GM21360 (cell line): ENCODE measurements around the gene AFF4.
"Not testable (repeated sequence)": the region's sequence is repeated elsewhere in the genome, so short reads cannot be mapped to it uniquely, and the experiment has no call there.

Source experiments
- ATAC-seq: cut with Tn5 transposase; IDR thresholded peaks from one replicate; pipeline ENCODE4 v1.9.1; 2021; ENCODE audit warnings: mild to moderate bottlenecking, moderate library complexity; ENCODE audit not compliant: unreplicated experiment

Gene AFF4, protein sequence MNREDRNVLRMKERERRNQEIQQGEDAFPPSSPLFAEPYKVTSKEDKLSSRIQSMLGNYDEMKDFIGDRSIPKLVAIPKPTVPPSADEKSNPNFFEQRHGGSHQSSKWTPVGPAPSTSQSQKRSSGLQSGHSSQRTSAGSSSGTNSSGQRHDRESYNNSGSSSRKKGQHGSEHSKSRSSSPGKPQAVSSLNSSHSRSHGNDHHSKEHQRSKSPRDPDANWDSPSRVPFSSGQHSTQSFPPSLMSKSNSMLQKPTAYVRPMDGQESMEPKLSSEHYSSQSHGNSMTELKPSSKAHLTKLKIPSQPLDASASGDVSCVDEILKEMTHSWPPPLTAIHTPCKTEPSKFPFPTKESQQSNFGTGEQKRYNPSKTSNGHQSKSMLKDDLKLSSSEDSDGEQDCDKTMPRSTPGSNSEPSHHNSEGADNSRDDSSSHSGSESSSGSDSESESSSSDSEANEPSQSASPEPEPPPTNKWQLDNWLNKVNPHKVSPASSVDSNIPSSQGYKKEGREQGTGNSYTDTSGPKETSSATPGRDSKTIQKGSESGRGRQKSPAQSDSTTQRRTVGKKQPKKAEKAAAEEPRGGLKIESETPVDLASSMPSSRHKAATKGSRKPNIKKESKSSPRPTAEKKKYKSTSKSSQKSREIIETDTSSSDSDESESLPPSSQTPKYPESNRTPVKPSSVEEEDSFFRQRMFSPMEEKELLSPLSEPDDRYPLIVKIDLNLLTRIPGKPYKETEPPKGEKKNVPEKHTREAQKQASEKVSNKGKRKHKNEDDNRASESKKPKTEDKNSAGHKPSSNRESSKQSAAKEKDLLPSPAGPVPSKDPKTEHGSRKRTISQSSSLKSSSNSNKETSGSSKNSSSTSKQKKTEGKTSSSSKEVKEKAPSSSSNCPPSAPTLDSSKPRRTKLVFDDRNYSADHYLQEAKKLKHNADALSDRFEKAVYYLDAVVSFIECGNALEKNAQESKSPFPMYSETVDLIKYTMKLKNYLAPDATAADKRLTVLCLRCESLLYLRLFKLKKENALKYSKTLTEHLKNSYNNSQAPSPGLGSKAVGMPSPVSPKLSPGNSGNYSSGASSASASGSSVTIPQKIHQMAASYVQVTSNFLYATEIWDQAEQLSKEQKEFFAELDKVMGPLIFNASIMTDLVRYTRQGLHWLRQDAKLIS

DNA sequence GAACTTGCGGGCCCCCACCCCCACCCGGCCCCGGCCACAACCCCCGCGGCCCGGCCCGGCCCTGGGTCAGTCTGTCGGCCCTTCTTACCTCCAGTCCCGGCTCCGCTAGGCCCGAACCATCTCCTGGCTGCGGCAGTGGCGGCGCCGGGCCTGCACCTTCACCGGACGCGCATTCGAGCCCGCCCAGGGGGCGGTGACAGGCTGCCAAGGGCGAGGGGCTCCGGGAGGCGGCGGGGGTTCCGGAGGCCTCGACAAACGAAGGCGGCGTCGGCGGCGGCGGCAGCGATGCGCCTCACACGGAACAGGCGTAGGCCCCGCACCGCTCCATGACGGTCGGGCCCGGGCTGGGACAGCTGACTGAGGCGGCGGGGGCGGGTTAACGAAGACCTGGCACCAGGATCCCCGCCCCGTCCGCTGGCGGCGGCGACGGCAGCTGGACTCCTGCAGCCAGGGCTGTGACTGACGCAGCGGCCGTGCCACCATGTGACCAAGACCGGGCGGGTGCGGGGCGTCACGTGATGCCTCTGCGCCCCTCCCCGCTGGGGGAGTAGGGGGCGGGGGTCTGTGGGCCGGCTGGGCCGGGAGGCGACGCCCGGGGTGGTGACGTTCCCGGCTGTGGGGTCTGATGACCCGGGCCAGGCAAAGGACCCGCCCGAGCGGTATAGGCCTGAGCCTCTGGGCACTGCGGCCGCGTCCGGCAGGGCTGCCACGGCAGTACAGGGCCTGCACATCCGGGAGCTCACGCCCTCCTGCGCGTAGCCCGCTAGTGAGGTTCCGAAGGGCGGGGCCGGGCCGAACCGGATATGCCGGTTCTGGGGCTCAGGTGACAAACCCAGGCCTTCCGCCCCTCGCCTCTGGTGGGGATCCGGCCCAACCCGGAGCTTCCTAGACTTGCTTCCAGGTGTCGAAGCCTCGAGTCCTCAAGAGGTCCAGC, at the start of gene AFF4:
Gene AFF4, minus strand, starts transcription at position 464 of the 934 bp plus-strand sequence. CDS start 26,445 bp downstream, outside the sequence.
- ATAC-seq = peak; percentile 93

DNA sequence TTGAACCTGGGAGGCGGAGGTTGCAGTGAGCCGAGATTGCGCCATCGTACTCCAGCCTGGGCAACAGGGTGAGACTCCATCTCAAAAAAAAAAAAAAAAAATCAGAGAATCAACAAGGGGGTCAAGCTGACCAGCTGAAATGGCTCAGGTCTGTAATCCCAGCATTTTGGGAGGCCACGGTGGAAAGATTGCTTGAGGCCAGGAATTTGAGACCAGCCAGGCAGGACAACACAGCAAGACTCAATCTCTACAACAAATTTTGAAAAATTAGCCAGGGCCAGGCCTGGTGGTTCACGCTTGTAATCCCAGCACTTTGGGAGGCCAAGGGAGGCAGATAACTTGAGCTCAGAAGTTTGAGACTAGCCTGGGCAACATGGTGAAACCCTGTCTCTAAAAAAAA, 45.0 kb upstream of the AFF4 start:
- not testable (repeated sequence) for ATAC-seq

DNA sequence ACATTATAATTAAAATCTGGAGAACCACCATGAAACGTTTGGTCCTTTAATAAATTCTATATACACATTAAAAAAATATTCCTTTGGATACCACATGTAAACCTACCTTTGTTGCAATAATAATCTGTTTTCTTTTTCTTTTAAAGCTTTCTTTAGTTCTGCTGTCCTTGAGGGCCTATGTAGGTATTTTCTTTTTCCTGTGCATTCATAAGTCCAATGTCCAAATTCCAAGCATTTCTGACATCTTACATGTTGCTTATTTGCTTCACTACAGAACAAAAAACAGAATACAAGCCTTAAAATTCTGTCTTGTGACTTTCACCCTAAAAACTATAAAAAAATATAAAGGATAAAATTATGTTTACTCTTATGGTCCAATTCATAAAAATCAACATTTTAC, 43.2 kb upstream of the AFF4 start:
- ATAC-seq = no peak

DNA sequence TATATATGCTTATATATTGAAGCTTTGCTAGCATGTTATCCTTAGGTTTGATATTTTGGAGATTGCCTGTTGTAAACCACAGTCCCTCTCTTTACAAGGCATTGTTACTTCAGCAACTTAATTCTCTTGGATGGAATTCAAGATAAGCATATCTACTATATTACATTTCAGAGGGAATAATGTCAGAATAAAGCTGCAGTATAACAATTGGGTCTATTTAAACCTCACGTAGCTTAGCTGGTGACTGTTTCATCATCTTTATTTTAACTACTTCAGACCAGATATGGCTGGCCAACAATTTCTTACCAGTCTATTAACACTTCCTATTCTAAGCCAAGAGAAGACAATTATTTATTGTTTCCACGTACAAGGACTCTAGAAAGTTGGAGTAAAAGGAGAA, 35.8 kb upstream of the AFF4 start:
- ATAC-seq = no peak

DNA sequence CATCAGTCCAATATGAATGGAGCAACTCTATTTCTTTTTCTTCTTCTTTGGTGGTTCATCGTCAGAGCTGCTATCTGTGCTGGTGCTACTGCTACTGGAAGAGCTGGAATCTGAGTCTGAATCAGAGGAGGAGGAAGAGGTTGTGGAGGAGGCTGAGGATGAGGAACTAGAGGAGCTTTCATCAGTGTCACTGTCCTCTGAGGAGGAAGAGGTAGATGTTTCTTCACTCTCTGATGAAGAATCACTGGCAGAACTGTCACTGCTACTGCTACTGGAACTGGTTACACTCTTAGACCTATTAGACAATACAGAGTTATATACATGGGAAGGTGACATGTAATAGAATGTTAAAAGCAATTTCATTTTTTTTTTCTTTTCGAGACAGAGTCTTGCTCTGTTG, 35.1 kb upstream of the AFF4 start:
- no peak for ATAC-seq

DNA sequence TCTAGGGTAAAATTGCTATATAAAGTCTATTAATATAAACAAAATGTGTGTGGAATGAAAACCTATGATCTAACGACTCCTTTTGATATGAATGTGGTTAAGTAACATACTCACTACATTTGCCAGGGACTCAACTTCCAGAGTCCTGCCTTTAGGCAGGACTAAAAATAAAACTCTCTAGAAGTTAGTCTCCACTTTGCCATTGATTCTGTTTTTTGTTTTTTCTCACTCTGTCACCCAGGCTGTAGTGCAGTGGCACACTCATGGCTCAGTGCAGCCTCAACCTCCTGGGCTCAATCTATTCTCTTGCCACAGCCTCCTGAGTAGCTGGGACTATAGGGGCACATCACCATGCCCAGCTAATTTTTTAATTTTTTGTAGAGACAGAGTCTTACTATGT, 32.9 kb upstream of the AFF4 start:
- ATAC-seq = no peak

DNA sequence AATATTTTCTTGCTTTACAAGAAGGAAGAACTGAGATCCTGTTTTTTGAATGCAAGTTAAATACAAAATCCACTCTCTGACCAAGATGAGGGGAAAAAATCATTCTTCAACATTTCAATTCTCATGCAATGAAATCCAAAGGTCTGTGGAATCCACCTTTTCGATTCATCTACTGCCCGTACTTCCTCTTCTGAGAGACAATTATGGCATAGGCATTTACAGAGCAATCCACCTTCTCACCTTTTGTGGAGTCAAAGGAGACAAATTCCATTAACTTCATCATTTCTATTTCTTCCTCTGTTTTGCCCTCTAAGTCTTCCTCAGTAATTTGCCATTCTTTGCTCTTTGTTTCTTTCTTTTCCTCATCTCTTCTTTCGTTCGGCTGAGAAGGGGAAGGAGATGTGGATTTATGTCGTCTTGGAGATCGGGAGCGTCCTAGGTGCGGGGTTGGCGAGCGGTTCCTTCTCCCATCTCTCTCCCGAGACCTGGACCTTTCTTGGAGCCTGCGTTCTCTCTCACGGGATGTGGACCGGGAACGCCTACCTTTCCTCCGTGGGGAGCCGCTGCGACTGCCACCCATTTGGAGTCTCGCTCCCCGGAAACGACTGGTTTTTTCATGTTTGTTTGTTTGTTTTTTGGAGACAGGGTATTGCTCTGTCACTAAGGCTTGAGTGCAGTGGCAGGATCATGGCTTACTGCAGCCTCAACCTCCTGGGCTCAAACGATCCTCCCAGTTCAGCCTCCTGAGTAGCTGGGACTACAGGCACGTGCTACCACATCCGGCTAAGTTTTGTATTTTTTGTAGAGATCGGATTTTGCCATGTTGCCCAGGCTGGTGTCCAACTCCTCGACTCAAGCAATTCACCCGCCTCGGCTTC, 24.3 kb upstream of the AFF4 start:
- no peak for ATAC-seq

DNA sequence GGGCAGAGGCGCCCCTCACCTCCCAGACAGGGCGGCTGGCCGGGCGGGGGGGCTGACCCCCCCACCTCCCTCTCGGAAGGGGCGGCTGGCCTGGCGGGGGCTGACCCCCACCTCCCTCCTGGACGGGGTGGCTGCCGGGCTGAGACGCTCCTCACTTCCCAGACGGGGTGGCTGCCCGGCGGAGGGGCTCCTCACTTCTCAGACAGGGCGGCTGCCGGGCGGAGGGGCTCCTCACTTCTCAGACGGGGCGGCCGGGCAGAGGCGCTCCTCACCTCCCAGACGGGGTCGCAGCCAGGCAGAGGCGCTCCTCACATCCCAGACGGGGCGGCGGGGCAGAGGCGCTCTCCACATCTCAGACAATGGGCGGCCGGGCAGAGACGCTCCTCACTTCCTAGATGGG, 19.5 kb upstream of the AFF4 start:
- not testable (repeated sequence) for ATAC-seq

DNA sequence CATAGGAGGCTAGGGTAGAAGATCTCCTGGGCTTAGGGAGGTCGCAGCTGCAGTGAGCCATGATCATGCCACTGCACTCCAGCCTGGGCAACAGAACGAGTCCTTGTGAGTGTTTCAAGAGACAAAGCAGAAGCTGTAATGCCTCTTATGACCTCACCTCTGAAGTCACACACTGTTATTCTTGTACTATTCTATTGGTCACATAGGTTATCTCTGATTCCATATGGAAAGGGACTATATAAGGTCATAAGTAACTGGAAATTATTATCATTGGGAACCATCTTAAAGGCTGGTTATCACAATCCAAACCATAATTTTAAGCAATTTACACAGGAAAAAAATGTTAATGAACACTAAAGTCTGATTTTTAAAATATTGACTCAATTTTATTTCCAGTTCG, 17.9 kb upstream of the AFF4 start:
- ATAC-seq = no peak

DNA sequence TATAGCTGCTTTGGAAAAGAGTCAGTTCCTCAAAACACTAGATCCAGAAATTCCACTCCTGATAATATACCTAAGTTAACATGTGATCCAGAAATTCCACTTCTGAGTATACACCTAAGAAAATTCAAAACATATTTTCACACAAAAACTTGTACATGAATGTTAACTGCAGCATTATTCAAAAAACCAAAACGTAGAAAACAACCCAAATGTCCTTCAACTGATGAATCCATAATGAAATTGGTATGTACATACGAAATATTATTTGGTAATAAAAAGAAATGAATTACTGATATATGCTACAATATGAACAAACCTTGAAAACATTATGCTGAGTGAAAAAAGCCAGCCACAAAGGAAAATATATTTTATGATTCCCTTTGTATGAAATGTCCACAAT, 16.5 kb upstream of the AFF4 start:
- ATAC-seq = no peak

DNA sequence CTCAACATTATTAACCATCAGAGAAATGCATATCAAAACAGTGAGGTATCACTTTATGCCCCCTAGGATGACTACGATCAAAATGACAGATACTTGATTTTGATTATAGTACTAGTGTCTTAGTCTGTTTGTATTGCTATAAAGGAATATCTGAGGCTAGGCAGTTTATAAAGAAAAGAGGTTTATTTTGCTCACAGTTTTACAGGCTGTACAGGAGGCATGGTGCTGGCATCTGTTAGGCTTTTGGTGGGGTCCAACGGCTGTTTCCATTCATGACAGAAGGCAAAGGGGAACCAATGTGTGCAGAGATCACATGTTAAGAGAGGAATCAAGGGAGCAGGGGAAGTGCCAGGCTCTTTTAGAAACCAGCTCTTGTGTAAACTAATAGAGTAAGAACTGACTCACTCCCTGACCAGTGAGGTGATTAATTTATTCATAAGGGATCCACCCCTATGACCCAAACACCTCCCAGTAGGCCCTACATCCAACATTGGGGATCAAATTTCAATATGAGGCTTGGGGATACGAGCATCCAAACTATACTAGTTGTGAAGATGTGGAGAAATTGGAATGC, 16.0 kb upstream of the AFF4 start:
- ATAC-seq = no peak

DNA sequence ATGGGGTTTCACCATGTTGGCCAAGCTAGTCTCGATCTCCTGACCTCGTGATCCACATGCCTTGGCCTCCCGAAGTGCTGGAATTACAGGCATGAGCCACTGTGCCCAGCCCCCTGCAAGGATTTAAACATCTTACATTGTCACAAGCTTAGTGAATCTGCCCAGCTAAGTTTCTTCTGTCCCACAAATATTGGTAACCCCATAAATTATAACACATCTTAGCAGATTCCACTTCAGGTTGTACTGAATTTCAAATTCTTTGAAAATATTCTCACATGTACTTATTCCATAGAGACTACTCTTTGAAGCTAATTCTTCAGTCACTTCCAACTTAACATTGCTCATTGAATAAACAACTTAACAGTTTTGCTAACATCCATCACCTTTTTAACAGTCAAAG, 13.4 kb upstream of the AFF4 start:
- ATAC-seq = no peak

DNA sequence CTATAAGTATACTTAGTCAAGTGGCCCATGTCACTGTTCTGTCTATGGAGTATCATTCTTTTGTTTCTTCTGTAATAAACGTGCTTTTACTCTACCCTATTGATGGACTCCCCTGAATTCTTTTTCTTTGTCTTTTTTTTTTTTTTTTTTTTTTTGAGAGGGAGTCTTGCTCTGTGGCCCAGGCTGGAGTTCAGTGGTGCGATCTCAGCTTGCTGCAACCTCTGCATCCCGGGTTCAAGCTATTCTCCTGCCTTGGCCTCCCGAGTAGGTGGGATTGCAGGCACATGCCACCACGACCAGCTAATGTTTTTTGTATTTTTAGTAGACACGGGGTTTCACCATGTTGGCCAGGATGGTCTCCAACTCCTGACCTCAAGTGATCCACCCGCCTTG, 9.0 kb upstream of the AFF4 start:
- ATAC-seq = not testable (repeated sequence)

DNA sequence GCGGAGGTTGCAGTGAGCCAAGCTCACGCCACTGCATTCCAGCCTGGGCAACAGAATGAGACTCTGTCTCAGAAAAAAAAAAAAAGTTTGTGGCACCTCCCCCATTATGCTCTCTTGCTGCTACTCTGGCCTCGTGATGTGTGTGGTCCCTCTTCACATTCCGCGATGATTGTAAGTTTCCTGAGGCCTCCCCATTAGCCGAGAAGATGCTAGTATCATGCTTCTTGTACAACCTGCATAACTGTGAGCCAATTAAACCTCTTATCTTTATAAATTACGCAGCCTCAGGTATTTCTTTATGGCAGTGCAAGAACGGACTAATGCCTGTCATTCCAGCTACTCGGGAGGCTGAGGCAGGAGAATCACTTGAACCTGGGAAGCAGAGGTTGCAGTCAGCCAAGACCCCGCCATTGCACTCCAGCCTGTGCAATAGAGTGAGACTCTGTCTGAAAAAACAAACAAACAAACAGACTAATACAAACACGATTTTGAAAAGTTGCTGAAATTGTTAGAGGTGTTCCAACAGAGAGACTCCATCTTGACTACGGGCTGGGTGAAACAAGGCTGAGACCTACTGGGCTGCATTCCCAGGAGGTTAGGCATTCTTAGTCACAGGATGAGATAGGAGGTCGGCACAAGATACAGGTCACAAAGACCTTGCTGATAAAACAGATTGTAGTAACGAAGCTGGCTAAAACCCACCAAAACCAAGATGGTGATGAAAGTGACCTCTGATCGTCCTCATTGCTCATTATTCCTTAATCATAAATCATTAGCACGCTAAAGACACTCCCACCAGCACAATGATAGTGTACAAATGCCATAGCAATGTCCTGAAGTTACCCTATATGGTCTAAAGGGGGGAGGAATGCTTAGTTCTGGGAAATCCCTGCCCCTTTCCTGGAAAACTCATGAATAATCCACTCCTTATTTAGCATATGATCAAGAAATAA, 8.3 kb upstream of the AFF4 start:
- ATAC-seq = no peak

DNA sequence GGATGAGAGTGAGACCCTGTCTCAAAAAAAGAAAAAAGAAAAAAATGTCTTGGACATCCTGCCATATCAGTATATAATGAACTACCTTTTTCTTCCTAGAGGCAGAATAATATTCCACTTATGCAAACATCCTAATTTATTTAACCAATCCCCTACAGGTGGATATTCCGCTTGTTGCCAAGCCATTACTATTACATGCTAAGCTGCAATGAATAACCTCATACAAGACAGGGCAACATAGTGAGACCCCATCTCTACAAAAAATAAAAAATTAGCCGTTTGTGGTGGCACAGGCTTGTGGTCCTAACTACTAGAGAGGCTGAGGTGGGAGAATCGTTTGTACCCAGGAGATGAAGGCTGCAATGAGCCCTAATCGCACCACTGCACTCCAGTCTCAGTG, 1.7 kb upstream of the AFF4 start:
- no peak for ATAC-seq

DNA sequence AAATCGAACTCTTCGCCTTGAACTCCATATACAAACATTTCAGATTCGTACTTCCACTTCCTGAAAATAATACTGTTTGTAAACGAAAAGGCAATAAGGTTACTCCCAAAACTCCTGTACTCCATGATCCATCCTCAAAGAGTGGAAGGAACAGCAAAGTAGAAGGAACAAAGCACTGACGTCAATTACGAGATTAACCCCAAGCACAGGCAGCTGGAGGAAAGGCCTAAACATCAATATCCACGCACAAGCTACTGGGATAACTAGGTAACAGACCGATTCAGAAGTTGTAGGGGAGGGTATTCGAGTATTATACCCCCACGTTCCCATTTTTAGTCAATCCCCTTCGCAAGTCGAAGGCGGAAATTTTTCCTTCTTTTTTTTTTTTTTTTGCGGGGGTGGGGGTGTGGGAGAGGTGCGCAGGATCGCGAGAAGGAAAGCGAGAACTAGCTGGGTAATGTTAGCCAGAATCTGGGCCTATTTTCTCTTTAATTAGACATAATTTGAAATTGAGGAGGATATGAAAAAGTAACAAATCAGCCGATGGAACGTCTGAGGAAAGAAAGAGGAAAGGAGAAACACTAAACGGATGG, 909 bp downstream of the AFF4 start:
- ATAC-seq = no peak

DNA sequence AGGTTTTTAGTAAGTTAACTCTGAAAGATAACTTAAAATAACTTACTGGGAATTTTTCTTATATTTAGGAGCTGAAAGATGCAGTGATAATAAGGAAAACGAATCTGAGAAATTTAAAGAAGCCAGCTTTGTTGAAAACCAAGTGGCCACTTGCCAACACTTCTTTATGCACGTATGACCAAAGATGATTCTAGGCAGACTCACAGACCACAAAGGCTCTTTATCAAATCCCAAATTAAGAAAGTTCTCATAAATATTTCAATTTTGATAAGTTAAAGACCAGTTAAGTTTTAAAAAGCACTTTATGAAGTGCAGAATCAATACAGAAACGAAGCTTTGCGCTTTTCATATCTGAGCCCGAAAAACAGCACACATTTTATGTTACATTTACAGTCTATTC, 1.5 kb downstream of the AFF4 start:
- no peak for ATAC-seq
